GM12892 (cell line): Measurements from ENCODE around the gene COL5A1.

ENCODE experiments used
- POLR2A ChIP-seq: IDR thresholded peaks from 2 replicates; pipeline ENCODE4 v1.6.1; 2011; ENCODE audit warnings: low read depth, low read length, control low read depth
- POLR2AphosphoS5 ChIP-seq: IDR thresholded peaks from 2 replicates; pipeline ENCODE4 v1.6.1; 2011; ENCODE audit warnings: low read depth, low read length, control low read depth
- TAF1 ChIP-seq: IDR thresholded peaks from 2 replicates; pipeline ENCODE4 v1.6.1; 2011; ENCODE audit warnings: low read depth, mild to moderate bottlenecking, control low read depth, low read length, borderline replicate concordance

GRCh38 chr9:134666831-134667230, 25.2 kb downstream of the COL5A1 start:
- no peak for TF ChIP-seq TAF1
- TF ChIP-seq POLR2A: no peak
- no peak for TF ChIP-seq POLR2AphosphoS5
